Memory B cell (primary cell): ENCODE measurements around the gene PRKD2.
"Not testable (repeated sequence)": the region's sequence is repeated elsewhere in the genome, so short reads cannot be mapped to it uniquely, and the experiment has no call there.

ENCODE experiments used
- ATAC-seq: fragments of 150-1000 bp; cut with Tn5 transposase; 2 replicates; pipeline ENCODE4 v1.10.0; 2021; ENCODE audit warnings: low read depth, mild to moderate bottlenecking, moderate library complexity
- DNase-seq, 2 donors: peaks; one replicate each; pipeline ENCODE4 v3.0.0; 2022; ENCODE audit warnings: low spot score in 2 of 2
- H3K27ac Mint-ChIP-seq: one replicate; pipeline ENCODE4 v1.8.0; 2022; ENCODE audit warnings: mild to moderate bottlenecking, moderate library complexity, mixed read lengths
- H3K27me3 Mint-ChIP-seq: one replicate; pipeline ENCODE4 v1.8.0; 2022; ENCODE audit warnings: mixed read lengths
- H3K36me3 Mint-ChIP-seq: one replicate; pipeline ENCODE4 v1.8.0; 2022; ENCODE audit warnings: mild to moderate bottlenecking, mixed read lengths
- H3K4me1 Mint-ChIP-seq: one replicate; pipeline ENCODE4 v1.8.0; 2022; ENCODE audit warnings: mixed read lengths
- H3K4me3 Mint-ChIP-seq: one replicate; pipeline ENCODE4 v1.8.0; 2022; ENCODE audit warnings: mild to moderate bottlenecking, moderate library complexity, mixed read lengths
- H3K9me3 Mint-ChIP-seq: one replicate; pipeline ENCODE4 v1.8.0; 2022; ENCODE audit warnings: mixed read lengths

The PRKD2 gene

GRCh38 chr19:46716672-46717033 lies 261 bp downstream of the PRKD2 start:
- Mint-ChIP-seq H3K9me3 (no peaks in the 10 kb centered on the region), H3K27ac (peak overlapping the region; percentile 97), H3K4me1 (peaks cover 37% of the 10 kb centered on the region), H3K36me3 (peaks cover 8% of the 10 kb centered on the region), H3K27me3 (no peaks in the 10 kb centered on the region), H3K4me3 (peak overlapping the region; percentile 98)
- ATAC-seq = no peak
- DNase-seq = no peak

- H3K4me1 Mint-ChIP-seq = peaks cover 34% of the 10 kb centered on the region
Measured at GRCh38 chr19:46715975-46716671, 791 bp downstream of the PRKD2 start.

GRCh38 chr19:46715620-46715974 lies 1.3 kb downstream of the PRKD2 start:
- H3K27me3 Mint-ChIP-seq = no peaks in the 10 kb centered on the region
- peak overlapping the region; percentile 97 for H3K27ac Mint-ChIP-seq
- no peaks in the 10 kb centered on the region for H3K9me3 Mint-ChIP-seq
- H3K4me3 Mint-ChIP-seq = peak overlapping the region; percentile 98
- peaks cover 9% of the 10 kb centered on the region for H3K36me3 Mint-ChIP-seq
- no peak for DNase-seq
- peaks cover 31% of the 10 kb centered on the region for H3K4me1 Mint-ChIP-seq
- no peak for ATAC-seq

More at GRCh38 chr19:46715975-46716671, 791 bp downstream of the PRKD2 start:
- ATAC-seq (no peak), DNase-seq (no peak)
- Mint-ChIP-seq H3K4me3 (peak overlapping the region; percentile 98), H3K9me3 (no peaks in the 10 kb centered on the region), H3K27ac (peak overlapping the region; percentile 97), H3K27me3 (no peaks in the 10 kb centered on the region), H3K36me3 (peaks cover 8% of the 10 kb centered on the region)

GRCh38 chr19:46714444-46715106 lies 2.3 kb downstream of the PRKD2 start:
- peaks cover 15% of the 10 kb centered on the region for H3K36me3 Mint-ChIP-seq
- ATAC-seq (peak; percentile 63), DNase-seq (peak; percentile 55 to 71)
- no peaks in the 10 kb centered on the region for H3K27me3 Mint-ChIP-seq
- peaks cover 29% of the 10 kb centered on the region for H3K4me1 Mint-ChIP-seq
- H3K27ac Mint-ChIP-seq = peak overlapping the region; percentile 88
- peak overlapping the region; percentile 98 for H3K4me3 Mint-ChIP-seq
- no peaks in the 10 kb centered on the region for H3K9me3 Mint-ChIP-seq

GRCh38 chr19:46713781-46714443 lies 3.0 kb downstream of the PRKD2 start:
- ATAC-seq (peak; percentile 30), DNase-seq (peak in 1 of 2 donors; percentile 37)
- Mint-ChIP-seq H3K27ac (peak overlapping the region; percentile 88), H3K4me3 (peak overlapping the region; percentile 98), H3K4me1 (peaks cover 22% of the 10 kb centered on the region), H3K9me3 (no peaks in the 10 kb centered on the region), H3K36me3 (peaks cover 14% of the 10 kb centered on the region), H3K27me3 (no peaks in the 10 kb centered on the region)

- H3K4me3 Mint-ChIP-seq, ATAC-seq, H3K27ac Mint-ChIP-seq, H3K9me3 Mint-ChIP-seq, DNase-seq, H3K27me3 Mint-ChIP-seq: not testable (repeated sequence)
- peaks cover 13% of the 10 kb centered on the region for H3K4me1 Mint-ChIP-seq
- H3K36me3 Mint-ChIP-seq = peaks cover 16% of the 10 kb centered on the region
Measured at GRCh38 chr19:46712768-46713338, 4.1 kb downstream of the PRKD2 start.

- no peak overlapping the region for H3K4me3 Mint-ChIP-seq
- peaks cover 12% of the 10 kb centered on the region for H3K4me1 Mint-ChIP-seq
- ATAC-seq (no peak), DNase-seq (no peak)
- H3K36me3 Mint-ChIP-seq = peaks cover 27% of the 10 kb centered on the region
- H3K9me3 Mint-ChIP-seq = no peaks in the 10 kb centered on the region
- H3K27ac Mint-ChIP-seq = peak overlapping the region; percentile 48
- no peaks in the 10 kb centered on the region for H3K27me3 Mint-ChIP-seq
Measured at GRCh38 chr19:46710687-46711086, 6.2 kb downstream of the PRKD2 start.

GRCh38 chr19:46704379-46705076 lies 12.4 kb downstream of the PRKD2 start:
- Mint-ChIP-seq H3K27ac (peak overlapping the region; percentile 58), H3K27me3 (no peaks in the 10 kb centered on the region), H3K4me1 (peaks cover 11% of the 10 kb centered on the region), H3K36me3 (peaks cover 23% of the 10 kb centered on the region), H3K9me3 (no peaks in the 10 kb centered on the region), H3K4me3 (no peak overlapping the region)
- DNase-seq (peak; percentile 91 to 98), ATAC-seq (peak; percentile 98)

GRCh38 chr19:46700704-46701103 lies 16.2 kb downstream of the PRKD2 start:
- Mint-ChIP-seq H3K36me3 (peaks cover 29% of the 10 kb centered on the region), H3K27me3 (no peaks in the 10 kb centered on the region), H3K9me3 (no peaks in the 10 kb centered on the region), H3K4me3 (no peak overlapping the region), H3K27ac (no peak overlapping the region), H3K4me1 (peaks cover 9% of the 10 kb centered on the region)
- DNase-seq (no peak), ATAC-seq (no peak)

- H3K4me3 Mint-ChIP-seq = no peak overlapping the region
- H3K36me3 Mint-ChIP-seq = peaks cover 33% of the 10 kb centered on the region
- H3K27ac Mint-ChIP-seq = peak overlapping the region; percentile 65
- ATAC-seq (no peak), DNase-seq (no peak)
- H3K27me3 Mint-ChIP-seq = no peaks in the 10 kb centered on the region
- no peaks in the 10 kb centered on the region for H3K9me3 Mint-ChIP-seq
- H3K4me1 Mint-ChIP-seq = no peaks in the 10 kb centered on the region
Measured at GRCh38 chr19:46698395-46699321, 18.3 kb downstream of the PRKD2 start.

- H3K36me3 Mint-ChIP-seq = peaks cover 44% of the 10 kb centered on the region
- no peak overlapping the region for H3K27ac Mint-ChIP-seq
- peaks cover 3% of the 10 kb centered on the region for H3K4me1 Mint-ChIP-seq
- no peaks in the 10 kb centered on the region for H3K27me3 Mint-ChIP-seq
- ATAC-seq (peak; percentile 32), DNase-seq (no peak)
- no peak overlapping the region for H3K4me3 Mint-ChIP-seq
- H3K9me3 Mint-ChIP-seq = no peaks in the 10 kb centered on the region
Measured at GRCh38 chr19:46697204-46697960, 19.5 kb downstream of the PRKD2 start.

- H3K4me1 Mint-ChIP-seq = peaks cover 3% of the 10 kb centered on the region
- H3K27me3 Mint-ChIP-seq = no peaks in the 10 kb centered on the region
- no peak overlapping the region for H3K27ac Mint-ChIP-seq
- DNase-seq = no peak
- no peak for ATAC-seq
- H3K9me3 Mint-ChIP-seq = no peaks in the 10 kb centered on the region
- no peak overlapping the region for H3K4me3 Mint-ChIP-seq
- peaks cover 49% of the 10 kb centered on the region for H3K36me3 Mint-ChIP-seq
Measured at GRCh38 chr19:46696866-46697203, 20.1 kb downstream of the PRKD2 start.
